Measurements from ENCODE around the gene MTHFD1L. TPM values are rescaled to one million over a fixed set of nuclear protein-coding genes. Genes with fewer than 3 reads are reported as not detected.

The MTHFD1L gene
- total and polyA plus RNA-seq, 9 of the 15 experiments (the other 6 are each of a cell fraction or from before 2014, with no cell fraction given): 20.9 to 128 (median 61.0) TPM

DNA sequence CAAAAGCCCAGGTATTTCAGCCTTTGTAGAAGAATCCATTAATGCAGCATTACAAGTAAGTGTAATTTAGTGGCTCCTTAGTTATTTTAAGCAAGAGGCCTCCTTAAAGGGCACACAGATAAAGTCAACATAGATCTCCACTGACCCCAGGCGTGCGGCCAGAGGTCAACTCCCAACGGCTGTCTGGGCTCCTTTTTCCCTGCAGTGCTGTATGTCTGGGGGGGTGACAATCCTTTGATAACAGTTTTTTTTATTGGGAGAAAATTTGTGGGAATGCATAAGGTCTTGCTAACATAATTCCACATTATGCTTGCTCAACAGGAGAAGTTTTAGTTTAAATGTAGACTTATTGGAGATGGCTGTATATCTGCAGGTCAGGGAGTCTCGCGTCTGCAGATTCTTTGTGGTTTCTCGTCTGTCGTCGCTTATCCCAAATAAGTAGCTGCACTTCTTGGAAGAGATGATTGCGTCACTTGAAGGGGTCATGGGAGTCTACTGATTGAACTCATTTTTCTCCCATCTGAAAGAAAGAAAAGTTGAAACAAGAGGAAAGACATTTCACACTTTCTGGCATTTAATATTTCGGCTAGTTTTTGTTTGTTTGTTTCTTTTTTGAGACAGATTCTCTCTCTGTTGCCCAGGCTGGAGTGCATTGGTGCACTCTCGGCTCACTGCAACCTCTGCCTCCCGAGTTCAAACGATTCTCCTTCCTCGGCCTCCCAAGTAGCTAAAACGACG is 222.5 kb downstream of the MTHFD1L start (continued):
- TF ChIP-seq HEY1 (CRISPR knock-in tag; IDR thresholded peaks at IDR 0.05; ENCODE audit: borderline replicate concordance) (0 out of 2 replicates have a peak, but pooled peaks have one; percentile 71), L3MBTL2 (IDR thresholded peaks at IDR 0.05) (peak; percentile 21; the same call in 1 of the 2 replicates), SRF (CRISPR knock-in tag; IDR thresholded peaks at IDR 0.05) (peak in 1 of 2 experiments; percentile 75; a peak in 1 of 4 replicates), TAF7 (tag; IDR thresholded peaks at IDR 0.05) (no peak), ATF1 (CRISPR knock-in tag; IDR thresholded peaks at IDR 0.05) (no peak), ATF1 (tag; IDR thresholded peaks at IDR 0.05) (peak; percentile 82), TEAD2 (tag; IDR thresholded peaks at IDR 0.05) (no peak), TGIF2 (CRISPR knock-in tag; IDR thresholded peaks at IDR 0.05) (no peak), GABPA (tag; conservative IDR thresholded peaks at IDR 0.05; ENCODE audit: low read depth) (peak; percentile 46; the same call in 1 of the 2 replicates), ARID1B (IDR thresholded peaks at IDR 0.05) (peak; percentile 90), ZNF785 (CRISPR knock-in tag; IDR thresholded peaks at IDR 0.05) (no peak)
- TF ChIP-seq, protein P1, sequence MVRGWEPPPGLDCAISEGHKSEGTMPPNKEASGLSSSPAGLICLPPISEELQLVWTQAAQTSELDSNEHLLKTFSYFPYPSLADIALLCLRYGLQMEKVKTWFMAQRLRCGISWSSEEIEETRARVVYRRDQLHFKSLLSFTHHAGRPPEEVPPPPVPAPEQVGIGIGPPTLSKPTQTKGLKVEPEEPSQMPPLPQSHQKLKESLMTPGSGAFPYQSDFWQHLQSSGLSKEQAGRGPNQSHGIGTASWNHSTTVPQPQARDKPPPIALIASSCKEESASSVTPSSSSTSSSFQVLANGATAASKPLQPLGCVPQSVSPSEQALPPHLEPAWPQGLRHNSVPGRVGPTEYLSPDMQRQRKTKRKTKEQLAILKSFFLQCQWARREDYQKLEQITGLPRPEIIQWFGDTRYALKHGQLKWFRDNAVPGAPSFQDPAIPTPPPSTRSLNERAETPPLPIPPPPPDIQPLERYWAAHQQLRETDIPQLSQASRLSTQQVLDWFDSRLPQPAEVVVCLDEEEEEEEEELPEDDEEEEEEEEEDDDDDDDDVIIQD (CRISPR knock-in tag; IDR thresholded peaks at IDR 0.05): no peak
- TF ChIP-seq, protein P2, sequence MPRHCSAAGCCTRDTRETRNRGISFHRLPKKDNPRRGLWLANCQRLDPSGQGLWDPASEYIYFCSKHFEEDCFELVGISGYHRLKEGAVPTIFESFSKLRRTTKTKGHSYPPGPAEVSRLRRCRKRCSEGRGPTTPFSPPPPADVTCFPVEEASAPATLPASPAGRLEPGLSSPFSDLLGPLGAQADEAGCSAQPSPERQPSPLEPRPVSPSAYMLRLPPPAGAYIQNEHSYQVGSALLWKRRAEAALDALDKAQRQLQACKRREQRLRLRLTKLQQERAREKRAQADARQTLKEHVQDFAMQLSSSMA (CRISPR knock-in tag; IDR thresholded peaks at IDR 0.05): no peak
- TF ChIP-seq, protein P3, sequence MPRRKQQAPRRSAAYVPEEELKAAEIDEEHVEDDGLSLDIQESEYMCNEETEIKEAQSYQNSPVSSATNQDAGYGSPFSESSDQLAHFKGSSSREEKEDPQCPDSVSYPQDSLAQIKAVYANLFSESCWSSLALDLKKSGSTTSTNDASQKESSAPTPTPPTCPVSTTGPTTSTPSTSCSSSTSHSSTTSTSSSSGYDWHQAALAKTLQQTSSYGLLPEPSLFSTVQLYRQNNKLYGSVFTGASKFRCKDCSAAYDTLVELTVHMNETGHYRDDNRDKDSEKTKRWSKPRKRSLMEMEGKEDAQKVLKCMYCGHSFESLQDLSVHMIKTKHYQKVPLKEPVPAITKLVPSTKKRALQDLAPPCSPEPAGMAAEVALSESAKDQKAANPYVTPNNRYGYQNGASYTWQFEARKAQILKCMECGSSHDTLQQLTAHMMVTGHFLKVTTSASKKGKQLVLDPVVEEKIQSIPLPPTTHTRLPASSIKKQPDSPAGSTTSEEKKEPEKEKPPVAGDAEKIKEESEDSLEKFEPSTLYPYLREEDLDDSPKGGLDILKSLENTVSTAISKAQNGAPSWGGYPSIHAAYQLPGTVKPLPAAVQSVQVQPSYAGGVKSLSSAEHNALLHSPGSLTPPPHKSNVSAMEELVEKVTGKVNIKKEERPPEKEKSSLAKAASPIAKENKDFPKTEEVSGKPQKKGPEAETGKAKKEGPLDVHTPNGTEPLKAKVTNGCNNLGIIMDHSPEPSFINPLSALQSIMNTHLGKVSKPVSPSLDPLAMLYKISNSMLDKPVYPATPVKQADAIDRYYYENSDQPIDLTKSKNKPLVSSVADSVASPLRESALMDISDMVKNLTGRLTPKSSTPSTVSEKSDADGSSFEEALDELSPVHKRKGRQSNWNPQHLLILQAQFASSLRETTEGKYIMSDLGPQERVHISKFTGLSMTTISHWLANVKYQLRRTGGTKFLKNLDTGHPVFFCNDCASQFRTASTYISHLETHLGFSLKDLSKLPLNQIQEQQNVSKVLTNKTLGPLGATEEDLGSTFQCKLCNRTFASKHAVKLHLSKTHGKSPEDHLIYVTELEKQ (CRISPR knock-in tag; IDR thresholded peaks at IDR 0.05): no peak
- TF ChIP-seq, protein P4, sequence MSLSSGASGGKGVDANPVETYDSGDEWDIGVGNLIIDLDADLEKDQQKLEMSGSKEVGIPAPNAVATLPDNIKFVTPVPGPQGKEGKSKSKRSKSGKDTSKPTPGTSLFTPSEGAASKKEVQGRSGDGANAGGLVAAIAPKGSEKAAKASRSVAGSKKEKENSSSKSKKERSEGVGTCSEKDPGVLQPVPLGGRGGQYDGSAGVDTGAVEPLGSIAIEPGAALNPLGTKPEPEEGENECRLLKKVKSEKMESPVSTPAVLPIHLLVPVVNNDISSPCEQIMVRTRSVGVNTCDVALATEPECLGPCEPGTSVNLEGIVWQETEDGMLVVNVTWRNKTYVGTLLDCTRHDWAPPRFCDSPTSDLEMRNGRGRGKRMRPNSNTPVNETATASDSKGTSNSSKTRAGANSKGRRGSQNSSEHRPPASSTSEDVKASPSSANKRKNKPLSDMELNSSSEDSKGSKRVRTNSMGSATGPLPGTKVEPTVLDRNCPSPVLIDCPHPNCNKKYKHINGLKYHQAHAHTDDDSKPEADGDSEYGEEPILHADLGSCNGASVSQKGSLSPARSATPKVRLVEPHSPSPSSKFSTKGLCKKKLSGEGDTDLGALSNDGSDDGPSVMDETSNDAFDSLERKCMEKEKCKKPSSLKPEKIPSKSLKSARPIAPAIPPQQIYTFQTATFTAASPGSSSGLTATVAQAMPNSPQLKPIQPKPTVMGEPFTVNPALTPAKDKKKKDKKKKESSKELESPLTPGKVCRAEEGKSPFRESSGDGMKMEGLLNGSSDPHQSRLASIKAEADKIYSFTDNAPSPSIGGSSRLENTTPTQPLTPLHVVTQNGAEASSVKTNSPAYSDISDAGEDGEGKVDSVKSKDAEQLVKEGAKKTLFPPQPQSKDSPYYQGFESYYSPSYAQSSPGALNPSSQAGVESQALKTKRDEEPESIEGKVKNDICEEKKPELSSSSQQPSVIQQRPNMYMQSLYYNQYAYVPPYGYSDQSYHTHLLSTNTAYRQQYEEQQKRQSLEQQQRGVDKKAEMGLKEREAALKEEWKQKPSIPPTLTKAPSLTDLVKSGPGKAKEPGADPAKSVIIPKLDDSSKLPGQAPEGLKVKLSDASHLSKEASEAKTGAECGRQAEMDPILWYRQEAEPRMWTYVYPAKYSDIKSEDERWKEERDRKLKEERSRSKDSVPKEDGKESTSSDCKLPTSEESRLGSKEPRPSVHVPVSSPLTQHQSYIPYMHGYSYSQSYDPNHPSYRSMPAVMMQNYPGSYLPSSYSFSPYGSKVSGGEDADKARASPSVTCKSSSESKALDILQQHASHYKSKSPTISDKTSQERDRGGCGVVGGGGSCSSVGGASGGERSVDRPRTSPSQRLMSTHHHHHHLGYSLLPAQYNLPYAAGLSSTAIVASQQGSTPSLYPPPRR (CRISPR knock-in tag; IDR thresholded peaks at IDR 0.05; ENCODE audit: borderline replicate concordance): no peak

Measured in K562 (cell line).